Ovary (tissue), 3 donors: Measurements from ENCODE around the gene FOLR2.
"Not testable (repeated sequence)": the region's sequence is repeated elsewhere in the genome, so short reads cannot be mapped to it uniquely, and the experiment has no call there.

Experiments
- CTCF ChIP-seq, 3 donors: fragments of 450-650 bp in 2 of 3; fragments of 200-600 bp in 1 of 3; IDR thresholded peaks; one replicate each; pipeline versions ENCODE4 v1.5.1 to v1.8.0; 2016 to 2022; ENCODE audit warnings: antibody characterized with exemption in 3 of 3, mild to moderate bottlenecking in 1 of 3
- EP300 ChIP-seq: sonication (generic); formaldehyde crosslinking; IDR thresholded peaks from one replicate; pipeline ENCODE4 v1.6.1; 2017; ENCODE audit warnings: antibody characterized with exemption
- POLR2A ChIP-seq: fragments of 450-650 bp; IDR thresholded peaks from one replicate; pipeline ENCODE4 v1.6.1; 2017; ENCODE audit warnings: antibody characterized with exemption, mild to moderate bottlenecking, moderate library complexity
- donor health status: DM: no; HTN: no; CAD: no.

GRCh38 chr11:72169046-72169555 is 47.5 kb upstream of the FOLR2 start:
- TF ChIP-seq POLR2A; CTCF (IDR thresholded peaks at IDR 0.05); EP300: not testable (repeated sequence)
